Cardiac muscle cell (in vitro differentiated cells and primary cell): ENCODE measurements around the gene GSTO2. TPM values are rescaled to one million over a fixed set of nuclear protein-coding genes. Genes with fewer than 3 reads are reported as not detected.
A peak's percentile ranks its signal among the peaks of the same experiment; 100 is the strongest.

ENCODE experiments used
- DNase-seq, 2 donors: peaks; one replicate each; pipeline versions ENCODE4 v3.0.0 to v3.0.0-alpha.2; 2010 to 2017; ENCODE audit warnings: low read depth in 1 of 2, low spot score in 1 of 2
- H3K27ac ChIP-seq: fragments of 200-600 bp; sonication (generic); 2 replicates; pipeline ENCODE4 v1.5.1; 2016
- H3K27me3 ChIP-seq: fragments of 200-600 bp; sonication (generic); 2 replicates; pipeline ENCODE4 v1.6.0; 2016; ENCODE audit warnings: control low read depth
- H3K36me3 ChIP-seq: fragments of 200-600 bp; sonication (generic); 2 replicates; pipeline ENCODE4 v1.5.1; 2016; ENCODE audit warnings: control low read depth
- H3K4me1 ChIP-seq: fragments of 200-600 bp; sonication (generic); 2 replicates; pipeline ENCODE4 v1.8.1; 2017; ENCODE audit warnings: low read depth, mild to moderate bottlenecking, mixed run types
- H3K4me3 ChIP-seq: fragments of 200-600 bp; sonication (generic); 2 replicates; pipeline ENCODE4 v1.5.1; 2016; ENCODE audit warnings: mild to moderate bottlenecking
- H3K9me3 ChIP-seq: fragments of 200-600 bp; sonication (generic); 2 replicates; pipeline ENCODE4 v1.5.1; 2017; ENCODE audit warnings: low read depth, mild to moderate bottlenecking, control low read depth
- polyA plus RNA-seq: library from polyadenylated mRNA; unstranded; fragments of >200 nt; fragmentation: Nextera tagmentation; extraction: Ambion mirVana; gene quantifications from 2 replicates; pipeline ENCODE4 v1.2.1, GENCODE V29; 2016
- total RNA-seq: library from RNA; depleted of rRNA; stranded (reverse); fragments of >200 nt; gene quantifications from 2 replicates; pipeline ENCODE4 v1.2.3, GENCODE V29; 2016
- TF ChIP-seq, protein P1 (sequence below): IDR thresholded peaks from 2 replicates; pipeline ENCODE4 v1.5.1; 2012; ENCODE audit warnings: low read depth, mild to moderate bottlenecking, low read length

The GSTO2 gene
- total and polyA plus RNA-seq, 2 experiments from 2014 or later = 2.2 to 3.0 TPM

DNA sequence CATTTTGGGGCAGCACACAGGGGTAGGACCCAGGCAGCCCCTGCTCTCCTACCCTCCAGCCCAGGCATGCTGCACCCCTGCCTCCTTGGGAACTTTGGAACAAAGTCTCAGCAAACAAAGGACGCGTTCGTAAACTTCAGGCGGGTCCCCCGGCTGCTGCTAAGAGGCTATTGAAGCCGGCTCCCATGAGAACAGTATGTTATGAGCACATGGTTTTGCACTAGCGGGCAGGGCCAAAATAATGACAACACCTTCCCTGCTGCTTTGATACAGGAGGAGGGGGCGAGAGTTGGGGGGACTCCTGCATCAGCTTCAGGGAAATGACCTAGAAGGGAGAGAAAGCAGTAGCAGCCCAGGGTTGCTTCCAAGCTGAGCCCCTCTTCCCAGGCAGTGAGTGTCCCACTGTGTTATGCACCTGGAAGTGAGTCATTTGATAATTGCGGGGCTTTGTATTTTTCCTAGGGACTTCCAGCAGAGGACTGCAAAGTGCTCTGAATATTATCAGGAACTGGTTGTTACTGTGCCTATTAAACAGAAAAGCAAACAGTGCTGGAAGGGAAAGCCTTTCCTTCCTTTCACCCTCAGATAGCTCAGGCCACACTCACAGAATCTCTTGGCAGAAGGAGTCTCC, 62.3 kb downstream of the GSTO2 start:
- Histone ChIP-seq H3K27ac (peak overlapping the region; percentile 84), H3K4me3 (no peak overlapping the region), H3K36me3 (no peaks in the 10 kb centered on the region), H3K27me3 (no peaks in the 10 kb centered on the region), H3K9me3 (no peaks in the 10 kb centered on the region), H3K4me1 (peaks cover 76% of the 10 kb centered on the region)
- peak in 1 of 2 donors; percentile 70 for DNase-seq
- TF ChIP-seq, protein P1, sequence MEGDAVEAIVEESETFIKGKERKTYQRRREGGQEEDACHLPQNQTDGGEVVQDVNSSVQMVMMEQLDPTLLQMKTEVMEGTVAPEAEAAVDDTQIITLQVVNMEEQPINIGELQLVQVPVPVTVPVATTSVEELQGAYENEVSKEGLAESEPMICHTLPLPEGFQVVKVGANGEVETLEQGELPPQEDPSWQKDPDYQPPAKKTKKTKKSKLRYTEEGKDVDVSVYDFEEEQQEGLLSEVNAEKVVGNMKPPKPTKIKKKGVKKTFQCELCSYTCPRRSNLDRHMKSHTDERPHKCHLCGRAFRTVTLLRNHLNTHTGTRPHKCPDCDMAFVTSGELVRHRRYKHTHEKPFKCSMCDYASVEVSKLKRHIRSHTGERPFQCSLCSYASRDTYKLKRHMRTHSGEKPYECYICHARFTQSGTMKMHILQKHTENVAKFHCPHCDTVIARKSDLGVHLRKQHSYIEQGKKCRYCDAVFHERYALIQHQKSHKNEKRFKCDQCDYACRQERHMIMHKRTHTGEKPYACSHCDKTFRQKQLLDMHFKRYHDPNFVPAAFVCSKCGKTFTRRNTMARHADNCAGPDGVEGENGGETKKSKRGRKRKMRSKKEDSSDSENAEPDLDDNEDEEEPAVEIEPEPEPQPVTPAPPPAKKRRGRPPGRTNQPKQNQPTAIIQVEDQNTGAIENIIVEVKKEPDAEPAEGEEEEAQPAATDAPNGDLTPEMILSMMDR = no peak

DNA sequence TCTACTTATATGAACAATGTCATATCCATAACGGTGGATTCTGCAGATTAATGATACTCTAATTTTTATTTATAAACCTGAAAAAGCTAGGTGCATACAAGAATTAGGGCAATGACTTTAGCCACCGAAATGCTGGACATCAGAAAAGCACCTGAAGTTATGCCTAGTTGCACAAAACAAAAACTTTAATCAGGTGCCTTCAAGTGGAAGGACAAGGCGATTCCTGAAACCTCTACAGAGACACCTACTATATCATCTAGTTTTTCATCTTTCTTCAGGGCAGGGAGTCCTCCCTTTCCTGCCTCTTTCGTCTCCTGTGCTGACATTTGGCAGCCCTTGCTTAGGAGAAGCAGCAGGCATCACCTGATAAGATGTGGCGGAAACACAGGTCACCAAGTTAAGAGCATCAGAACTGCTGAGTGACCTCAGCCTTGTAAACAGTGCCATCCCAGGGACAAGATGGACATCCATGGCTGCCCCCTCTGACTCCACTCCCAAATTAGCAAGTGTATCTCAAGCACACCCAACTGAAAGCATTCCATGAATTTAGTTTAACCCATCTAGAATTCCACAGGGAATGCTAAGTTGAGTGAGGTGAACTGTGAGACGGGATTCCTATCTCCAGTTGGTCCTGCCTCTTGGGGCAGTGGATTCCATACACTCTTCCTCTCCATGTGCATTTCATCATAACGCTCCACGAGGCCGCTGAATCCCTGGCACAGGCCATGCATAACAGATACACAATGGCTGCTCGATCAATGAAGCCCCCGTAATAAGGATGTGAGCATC, 63.5 kb downstream of the GSTO2 start:
- Histone ChIP-seq H3K27ac (peak overlapping the region; percentile 84), H3K4me3 (no peak overlapping the region), H3K9me3 (no peaks in the 10 kb centered on the region), H3K36me3 (no peaks in the 10 kb centered on the region), H3K27me3 (no peaks in the 10 kb centered on the region), H3K4me1 (peaks cover 79% of the 10 kb centered on the region)
- TF ChIP-seq, protein P1 = no peak
- peak; percentile 45 to 59 for DNase-seq

DNA sequence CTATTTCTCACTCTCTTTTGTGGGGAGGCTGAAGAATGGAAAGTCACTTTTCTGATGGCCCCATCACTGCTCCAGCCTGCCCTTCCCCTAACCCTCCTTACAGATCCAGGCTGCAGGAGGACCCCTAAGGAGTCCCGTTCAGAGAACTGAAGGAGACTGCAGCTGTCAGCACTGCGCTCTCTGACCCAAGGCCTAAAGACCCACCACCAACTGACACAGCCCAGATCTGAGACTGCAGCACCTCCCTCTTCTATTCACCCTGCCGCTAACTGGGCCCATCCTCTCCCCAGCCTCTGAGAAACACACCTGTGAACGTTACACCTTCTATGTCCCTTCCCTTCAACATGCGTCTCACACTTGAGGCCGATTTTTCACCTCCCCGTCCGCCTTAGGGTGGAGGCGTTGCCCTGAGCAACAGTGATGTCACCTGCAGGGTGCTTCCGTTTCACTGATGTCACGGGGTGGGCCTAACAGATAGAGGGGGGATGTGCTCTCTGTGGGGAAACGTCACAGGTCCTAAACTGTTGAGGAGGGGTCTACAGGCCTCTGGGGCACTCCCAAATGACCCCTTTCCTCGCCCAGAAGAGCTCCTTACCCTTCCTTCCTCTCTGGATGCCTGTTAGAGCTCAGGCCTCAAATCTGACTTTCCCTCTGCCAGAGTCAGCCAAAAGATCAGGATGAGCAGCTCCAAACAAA, 64.2 kb downstream of the GSTO2 start:
- Histone ChIP-seq H3K27ac (peak overlapping the region; percentile 84), H3K9me3 (no peaks in the 10 kb centered on the region), H3K27me3 (no peaks in the 10 kb centered on the region), H3K4me1 (peaks cover 72% of the 10 kb centered on the region), H3K4me3 (no peak overlapping the region), H3K36me3 (no peaks in the 10 kb centered on the region)
- TF ChIP-seq, protein P1 = no peak
- DNase-seq = peak in 1 of 2 donors; percentile 47

DNA sequence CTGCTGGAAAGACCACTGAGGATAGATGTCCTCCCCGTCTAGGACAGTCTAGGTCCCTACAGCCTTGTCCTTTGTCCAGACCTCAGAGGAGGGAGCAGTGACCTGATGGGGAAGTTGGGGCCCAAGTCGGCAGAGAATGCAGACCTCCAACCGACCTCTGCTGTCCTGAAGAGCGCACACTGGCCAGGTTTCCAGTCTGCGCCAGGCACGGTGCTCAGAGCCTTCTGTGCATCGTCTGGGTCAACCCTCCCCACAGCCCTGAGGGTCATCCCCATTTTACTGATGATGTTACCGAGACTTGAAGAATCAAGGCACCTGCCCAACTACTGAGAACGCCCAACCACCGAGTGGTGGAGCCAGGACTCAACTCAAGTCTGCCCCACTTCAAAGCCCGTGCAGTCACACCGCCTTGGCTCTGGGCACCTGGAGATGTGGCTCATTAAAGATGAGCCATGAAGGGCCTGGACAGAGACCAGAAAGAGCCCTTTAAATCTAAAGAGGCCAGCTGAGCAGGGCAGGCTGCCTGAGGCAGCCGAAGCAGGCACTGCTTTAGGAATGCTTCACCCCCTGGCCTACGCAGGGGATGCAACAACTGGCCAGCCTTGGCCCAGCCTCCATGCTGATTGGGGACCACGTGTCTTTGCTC, 64.9 kb downstream of the GSTO2 start:
- Histone ChIP-seq H3K36me3 (no peaks in the 10 kb centered on the region), H3K27ac (peak overlapping the region; percentile 84), H3K27me3 (no peaks in the 10 kb centered on the region), H3K4me1 (peaks cover 65% of the 10 kb centered on the region), H3K9me3 (no peaks in the 10 kb centered on the region), H3K4me3 (no peak overlapping the region)
- DNase-seq = no peak
- TF ChIP-seq, protein P1 = no peak

DNA sequence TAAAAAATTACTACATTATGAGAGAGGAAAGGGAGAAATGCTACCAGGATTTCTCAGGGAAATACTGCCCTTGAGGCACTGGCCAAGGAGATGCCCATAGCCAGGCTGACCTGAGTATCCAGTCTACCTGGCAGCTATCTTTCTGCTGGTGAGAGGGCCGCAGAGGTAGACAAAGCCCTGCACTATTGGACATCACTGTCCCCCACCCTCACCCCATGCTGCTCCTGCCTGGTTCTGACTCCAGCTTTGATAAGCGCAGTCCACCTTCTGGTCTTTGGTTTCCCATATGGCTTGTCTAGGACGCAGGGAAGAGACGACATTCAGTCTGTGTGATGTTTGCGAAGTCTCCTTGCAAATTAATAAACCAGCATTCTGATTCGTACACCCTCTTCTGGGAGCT, 65.6 kb downstream of the GSTO2 start:
- Histone ChIP-seq H3K27ac (peak overlapping the region; percentile 84), H3K36me3 (no peaks in the 10 kb centered on the region), H3K9me3 (no peaks in the 10 kb centered on the region), H3K27me3 (no peaks in the 10 kb centered on the region), H3K4me3 (no peak overlapping the region), H3K4me1 (peaks cover 64% of the 10 kb centered on the region)
- TF ChIP-seq, protein P1 = no peak
- no peak for DNase-seq
